SK-N-SH (cell line): ENCODE data around the gene ARHGAP10.

Source experiments
- CTCF ChIP-seq: fragments of 200-600 bp; sonication (generic); IDR thresholded peaks from 2 replicates; pipeline ENCODE4 v1.6.1; 2017; ENCODE audit warnings: antibody characterized with exemption, mild to moderate bottlenecking, moderate library complexity
- EZH2phosphoT487 ChIP-seq: fragments of 200-600 bp; sonication (generic); IDR thresholded peaks from 2 replicates; pipeline ENCODE4 v1.6.1; 2017; ENCODE audit warnings: low read depth, mixed run types, mild to moderate bottlenecking, antibody characterized with exemption, moderate library complexity, borderline replicate concordance
- POLR2AphosphoS5 ChIP-seq: IDR thresholded peaks from 2 replicates; pipeline ENCODE4 v1.6.1; 2012; ENCODE audit warnings: low read depth, low read length
- REST ChIP-seq: IDR thresholded peaks from 2 replicates; pipeline ENCODE4 v1.6.1; 2012; ENCODE audit warnings: mild to moderate bottlenecking, low read depth, low read length, moderate library complexity
- SIN3A ChIP-seq: IDR thresholded peaks from 2 replicates; pipeline ENCODE4 v1.6.1; 2012; ENCODE audit warnings: low read depth, mild to moderate bottlenecking, low read length, moderate library complexity, borderline replicate concordance
- TAF1 ChIP-seq: IDR thresholded peaks from 2 replicates; pipeline ENCODE4 v1.6.1; 2012; ENCODE audit warnings: low read depth, mild to moderate bottlenecking, low read length, moderate library complexity, borderline replicate concordance
- USF1 ChIP-seq: IDR thresholded peaks from 2 replicates; pipeline ENCODE4 v1.4.0; 2012; ENCODE audit warnings: low read depth, borderline replicate concordance
- YY1 ChIP-seq: IDR thresholded peaks from 2 replicates; pipeline ENCODE4 v1.4.0; 2012; ENCODE audit warnings: low read depth, mild to moderate bottlenecking
- ZBTB33 ChIP-seq: IDR thresholded peaks from 2 replicates; pipeline ENCODE4 v1.4.0; 2012; ENCODE audit warnings: low read depth, borderline replicate concordance

- TF ChIP-seq POLR2AphosphoS5 (no peak), TAF1 (no peak), REST (no peak), EZH2phosphoT487 (no peak), SIN3A (no peak), YY1 (no peak), CTCF (no peak), ZBTB33 (no peak), USF1 (no peak)
Measured at GRCh38 chr4:148059617-148060180, 327.8 kb downstream of the ARHGAP10 start.
